GM06990 (cell line): ENCODE measurements around the gene CMSS1.

Experiments used
- DNase-seq: peaks from one replicate; pipeline ENCODE4 v3.0.0-alpha.2; 2011; ENCODE audit not compliant: insufficient read length; ENCODE audit errors: extremely low read depth
- H3K27me3 ChIP-seq: replicated peaks from 2 replicates; pipeline ENCODE4 v1.6.0; 2011; ENCODE audit warnings: low read length; ENCODE audit not compliant: control insufficient read depth, insufficient read depth
- H3K36me3 ChIP-seq: 2 replicates; pipeline ENCODE4 v1.5.1; 2011; ENCODE audit warnings: low read length; ENCODE audit not compliant: control insufficient read depth, insufficient read depth
- H3K4me3 ChIP-seq: replicated peaks from 2 replicates; pipeline ENCODE4 v1.5.1; 2011; ENCODE audit warnings: low read depth, mild to moderate bottlenecking, control low read depth, low read length
- CTCF ChIP-seq: IDR thresholded peaks from 2 replicates; pipeline ENCODE4 v1.5.1; 2011; ENCODE audit warnings: low read length, control low read depth, mild to moderate bottlenecking, inconsistent platforms; ENCODE audit not compliant: insufficient read depth, poor library complexity, severe bottlenecking

Gene CMSS1

GRCh38 chr3:100075196-100075595 lies 257.5 kb downstream of the CMSS1 start:
- no peak for TF ChIP-seq CTCF
- Histone ChIP-seq H3K27me3 (no peaks in the 10 kb centered on the region), H3K4me3 (no peak overlapping the region), H3K36me3 (no peaks in the 10 kb centered on the region)
- DNase-seq, result no peak

GRCh38 chr3:100075851-100076730 lies 258.4 kb downstream of the CMSS1 start:
- H3K27me3 ChIP-seq, result no peaks in the 10 kb centered on the region
- DNase-seq, result no peak

GRCh38 chr3:100076731-100077529 lies 259.3 kb downstream of the CMSS1 start:
- Histone ChIP-seq H3K4me3 (no peak overlapping the region), H3K27me3 (no peaks in the 10 kb centered on the region), H3K36me3 (no peaks in the 10 kb centered on the region)
- TF ChIP-seq CTCF, result no peak
- DNase-seq, result no peak

More at GRCh38 chr3:100075851-100076730, 258.4 kb downstream of the CMSS1 start:
- no peak for TF ChIP-seq CTCF
- Histone ChIP-seq H3K36me3 (no peaks in the 10 kb centered on the region), H3K4me3 (no peak overlapping the region)

- Histone ChIP-seq H3K27me3 (no peaks in the 10 kb centered on the region), H3K4me3 (no peak overlapping the region), H3K36me3 (no peaks in the 10 kb centered on the region)
- no peak for DNase-seq
- TF ChIP-seq CTCF, result no peak
These were observed 261.7 kb downstream of the CMSS1 start for GRCh38 chr3:100079328-100079727.

- Histone ChIP-seq H3K36me3 (no peaks in the 10 kb centered on the region), H3K27me3 (no peaks in the 10 kb centered on the region), H3K4me3 (no peak overlapping the region)
- no peak for TF ChIP-seq CTCF
- DNase-seq, result no peak
These were observed 262.9 kb downstream of the CMSS1 start for GRCh38 chr3:100080573-100080972.
